ENCODE data around the gene MICB. TPM values are rescaled to one million over a fixed set of nuclear protein-coding genes. Genes with fewer than 3 reads are reported as not detected.

MICB gene
- polyA plus RNA-seq, 2 of the 4 experiments (the other 2 are of a cell fraction): 6.8 to 7.0 TPM

GRCh38 chr6:31538805-31539400 is 41.0 kb downstream of the MICB start:
- no peak for DNase-seq (ENCODE audit: low read depth in 1 of 2, low spot score in 1 of 2)
- ChIA-PET POLR2A (no interaction called here), CTCF (interaction anchor here (1.1 to 1.5 kb wide), 2 partner anchors 14 to 59 kb away, joined by 4 to 5 read pairs; no protein-coding TSS in a partner anchor)
- Histone ChIP-seq H3K4me3 (no peak overlapping the region; the same call in 2 of the 3 replicates), H3K27ac (no peak overlapping the region), H3K4me1 (peaks cover 28% of the 10 kb centered on the region), H3K9me3 (no peaks in the 10 kb centered on the region), H3K4me2 (peak overlapping the region; percentile 97)
- 79% methylated on average over 6 of the region's 6 CpGs for WGBS (ENCODE audit: missing lambda C conversion rate)
- no peak for FAIRE-seq
- no peak for ATAC-seq
- TF ChIP-seq SMC3 (IDR thresholded peaks at IDR 0.05): no peak
- TF ChIP-seq RFX5 (IDR thresholded peaks at IDR 0.05): no peak
- TF ChIP-seq KDM1A (IDR thresholded peaks at IDR 0.05; ENCODE audit: low read depth): no peak
- no peak for TF ChIP-seq ESRRA (IDR thresholded peaks at IDR 0.05; ENCODE audit: borderline replicate concordance, low read length)
- no peak for TF ChIP-seq MYC (IDR thresholded peaks at IDR 0.05; ENCODE audit: borderline replicate concordance, low read length)
- no peak for TF ChIP-seq MAX (IDR thresholded peaks at IDR 0.05)
- TF ChIP-seq CHD2 (IDR thresholded peaks at IDR 0.05; ENCODE audit: low read length, partially characterized antibody): no peak
- no peak for TF ChIP-seq RARB (CRISPR knock-in tag; IDR thresholded peaks at IDR 0.05)
- TF ChIP-seq CBX2 (IDR thresholded peaks at IDR 0.05; ENCODE audit: borderline replicate concordance, low read depth): no peak
- no peak for TF ChIP-seq NR3C1 (IDR thresholded peaks at IDR 0.05)
- no peak for TF ChIP-seq HMGXB4 (CRISPR knock-in tag; IDR thresholded peaks at IDR 0.05; ENCODE audit: borderline replicate concordance)
- TF ChIP-seq BCL3 (IDR thresholded peaks at IDR 0.05): no peak
- TF ChIP-seq MAFK (IDR thresholded peaks at IDR 0.05; ENCODE audit: partially characterized antibody): no peak

GRCh38 chr6:31540640-31541039 is 42.7 kb downstream of the MICB start:
- peak overlapping the region; percentile 94 to 96 for H3K27ac ChIP-seq
- peak overlapping the region; percentile 97 for H3K4me2 ChIP-seq
- DNase-seq (ENCODE audit: low read depth in 1 of 2, low spot score in 1 of 2) (no peak), FAIRE-seq (no peak), ATAC-seq (no peak)
- POLR2A ChIA-PET: interaction anchor here (0.5 to 1.7 kb wide), 4 partner anchors 9 to 112 kb away, joined by 5 to 8 read pairs (median 7); partner anchors contain the start of gene BAG6
- peak overlapping the region; percentile 81 for H3K4me3 ChIP-seq
- H3K4me1 ChIP-seq: peaks cover 28% of the 10 kb centered on the region
- no peaks in the 10 kb centered on the region for H3K9me3 ChIP-seq
- CTCF ChIA-PET: interaction anchor here (1.0 to 15.7 kb wide), 5 partner anchors 9 to 57 kb away, joined by 3 to 331 read pairs (median 6); partner anchors contain the start of genes MICB and NCR3
- TF ChIP-seq KDM5A (IDR thresholded peaks at IDR 0.05) (no peak), FOSL2 (IDR thresholded peaks at IDR 0.05) (no peak), FOSL2 (CRISPR knock-in tag; IDR thresholded peaks at IDR 0.05) (no peak), TFCP2L1 (CRISPR knock-in tag; IDR thresholded peaks at IDR 0.05) (no peak), POLR2A (IDR thresholded peaks at IDR 0.05; ENCODE audit: low read length) (no peak), NFE2L2 (conservative IDR thresholded peaks at IDR 0.05; ENCODE audit: low read length) (no peak), ZFP36 (IDR thresholded peaks at IDR 0.05; ENCODE audit: borderline replicate concordance, partially characterized antibody) (no peak)
- 9% methylated on average over 4 of the region's 4 CpGs for WGBS (ENCODE audit: missing lambda C conversion rate)

- TF ChIP-seq KDM5A (IDR thresholded peaks at IDR 0.05) (0 out of 2 replicates have a peak, but pooled peaks have one; percentile 13), ZFP36 (IDR thresholded peaks at IDR 0.05; ENCODE audit: borderline replicate concordance, partially characterized antibody) (no peak), HDAC2 (IDR thresholded peaks at IDR 0.05) (no peak), MAX (IDR thresholded peaks at IDR 0.05) (no peak), HMGXB4 (CRISPR knock-in tag; IDR thresholded peaks at IDR 0.05; ENCODE audit: borderline replicate concordance) (no peak)
- ChIA-PET POLR2A (interaction anchor here (0.5 to 1.8 kb wide), 12 partner anchors 9 to 286 kb away, joined by 3 to 8 read pairs (median 5); partner anchors contain the start of genes BAG6, C6orf47, HSPA1B and PRRC2A), CTCF (interaction anchor here (1.0 to 15.7 kb wide), 8 partner anchors 9 to 141 kb away, joined by 3 to 331 read pairs (median 5); partner anchors contain the start of genes MICB and NCR3)
- H3K27ac ChIP-seq: peak overlapping the region; percentile 94 to 96
- FAIRE-seq: no peak
- H3K9me3 ChIP-seq: no peaks in the 10 kb centered on the region
- ATAC-seq: peak in 1 of 2 experiments; percentile 9; a peak in 2 of 6 replicates
- peak overlapping the region; percentile 97 for H3K4me2 ChIP-seq
- H3K4me1 ChIP-seq: peaks cover 28% of the 10 kb centered on the region
- under 1% methylated on average over 21 of the region's 21 CpGs for WGBS (ENCODE audit: missing lambda C conversion rate)
- H3K4me3 ChIP-seq: peak overlapping the region; percentile 81
- peak; percentile 14 to 40 for DNase-seq (ENCODE audit: low read depth in 1 of 2, low spot score in 1 of 2)
Observed at GRCh38 chr6:31541059-31541657, 43.2 kb downstream of the MICB start.

Data from A549 (cell line).